AG04450 (cell line): ENCODE results near the gene TMEM125. TPM values are rescaled to one million over a fixed set of nuclear protein-coding genes. Genes with fewer than 3 reads are reported as not detected.

Experiments
- CTCF ChIA-PET: fragments of 300-600, 350-600 bp; formaldehyde crosslinking; extraction: SDS; loops from one replicate; lab custom pipeline; 2022; ENCODE audit warnings: antibody characterized with exemption, inconsistent platforms; lab: Charles Lee
- POLR2A ChIA-PET: fragments of 350-600 bp; formaldehyde crosslinking; extraction: SDS; loops from one replicate; lab custom pipeline; 2021; ENCODE audit warnings: antibody characterized with exemption, inconsistent platforms; lab: Yijun Ruan, JAX
- DNase-seq: peaks from one replicate; pipeline ENCODE4 v3.0.0-alpha.2; 2011; ENCODE audit warnings: low read depth, low spot score
- H3K27ac ChIP-seq: one replicate; pipeline ENCODE4 v1.5.1; 2012; ENCODE audit warnings: low read depth, low read length, control low read depth
- H3K27me3 ChIP-seq: one replicate; pipeline ENCODE4 v1.6.0; 2012; ENCODE audit warnings: low read length; ENCODE audit not compliant: control insufficient read depth, insufficient read depth
- H3K4me3 ChIP-seq: 2 replicates; pipeline ENCODE4 v1.5.1; 2011; ENCODE audit warnings: mild to moderate bottlenecking, low read depth, low read length, control low read depth
- H3K9me3 ChIP-seq: 2 replicates; pipeline ENCODE4 v1.5.1; 2012; ENCODE audit warnings: low read length; ENCODE audit not compliant: control insufficient read depth, insufficient read depth
- CTCF ChIP-seq: IDR thresholded peaks from 2 replicates; pipeline ENCODE4 v1.5.1; 2011; ENCODE audit warnings: low read depth, low read length, control low read depth, inconsistent platforms
- polyA plus RNA-seq: library from polyadenylated mRNA; depleted of rRNA; stranded (reverse); fragments of >200 nt; gene quantifications from 2 replicates; pipeline ENCODE4 v1.2.3, GENCODE V29; 2011

The TMEM125 gene
- polyA plus RNA-seq, 1 experiment, result not detected

- POLR2A ChIA-PET, result no interaction called here
- no peak overlapping the region for H3K4me3 ChIP-seq
- no peak for TF ChIP-seq CTCF
- H3K27me3 ChIP-seq, result peaks cover 16% of the 10 kb centered on the region
- CTCF ChIA-PET, result no interaction called here
- H3K9me3 ChIP-seq, result no peaks in the 10 kb centered on the region; the same call in 1 of the 2 replicates
- no peak for DNase-seq
- no peak overlapping the region for H3K27ac ChIP-seq
These were observed 3.1 kb downstream of the TMEM125 start for GRCh38 chr1:43272576-43273571.

GRCh38 chr1:43273708-43274107 is 3.9 kb downstream of the TMEM125 start:
- Histone ChIP-seq H3K27ac (no peak overlapping the region), H3K27me3 (peaks cover 16% of the 10 kb centered on the region), H3K4me3 (no peak overlapping the region), H3K9me3 (no peaks in the 10 kb centered on the region; the same call in 1 of the 2 replicates)
- TF ChIP-seq CTCF, result no peak
- POLR2A ChIA-PET, result no interaction called here
- CTCF ChIA-PET, result no interaction called here
- no peak for DNase-seq

GRCh38 chr1:43274125-43274803 is 4.5 kb downstream of the TMEM125 start:
- no peak for TF ChIP-seq CTCF
- Histone ChIP-seq H3K27ac (no peak overlapping the region), H3K9me3 (no peaks in the 10 kb centered on the region; the same call in 1 of the 2 replicates), H3K4me3 (no peak overlapping the region), H3K27me3 (peaks cover 13% of the 10 kb centered on the region)
- DNase-seq, result no peak
- POLR2A ChIA-PET, result no interaction called here
- CTCF ChIA-PET, result no interaction called here

- ChIA-PET CTCF (no interaction called here), POLR2A (no interaction called here)
- Histone ChIP-seq H3K4me3 (no peak overlapping the region), H3K27me3 (peaks cover 14% of the 10 kb centered on the region), H3K9me3 (no peaks in the 10 kb centered on the region; the same call in 1 of the 2 replicates), H3K27ac (no peak overlapping the region)
- DNase-seq, result no peak
- TF ChIP-seq CTCF, result no peak
These were observed 5.0 kb downstream of the TMEM125 start for GRCh38 chr1:43274804-43275180.
